MM.1S (cell line): ENCODE data around the gene C1orf146.

Experiments
- DNase-seq: peaks from one replicate; pipeline ENCODE4 v3.0.0-alpha.2; 2015
- H2AFZ ChIP-seq: fragments of 300-600 bp; sonication (generic); 2 replicates; pipeline ENCODE4 v1.6.0; 2016; ENCODE audit warnings: antibody characterized with exemption, low read length
- H3F3A ChIP-seq: fragments of 300-600 bp; sonication (generic); 2 replicates; pipeline ENCODE4 v1.6.1; 2016; ENCODE audit warnings: mild to moderate bottlenecking, antibody characterized with exemption, low read length, moderate library complexity, mixed read lengths; ENCODE audit not compliant: insufficient read depth
- H3K27ac ChIP-seq: fragments of 300-600 bp; sonication (generic); 2 replicates; pipeline ENCODE4 v1.5.1; 2016; ENCODE audit warnings: mild to moderate bottlenecking, low read length
- H3K27me3 ChIP-seq: fragments of 300-600 bp; sonication (generic); replicated peaks from 2 replicates; pipeline ENCODE4 v1.6.0; 2016; ENCODE audit warnings: low read length; ENCODE audit not compliant: insufficient read depth
- H3K36me3 ChIP-seq: fragments of 300-600 bp; sonication (generic); replicated peaks from 2 replicates; pipeline ENCODE4 v1.6.1; 2016; ENCODE audit warnings: mild to moderate bottlenecking, low read length, mixed read lengths; ENCODE audit not compliant: insufficient read depth
- H3K4me1 ChIP-seq: fragments of 300-600 bp; sonication (generic); 2 replicates; pipeline ENCODE4 v1.6.1; 2016; ENCODE audit warnings: low read length, mixed read lengths
- H3K4me2 ChIP-seq: fragments of 300-600 bp; sonication (generic); 2 replicates; pipeline ENCODE4 v1.6.0; 2016; ENCODE audit warnings: low read depth, low read length
- H3K4me3 ChIP-seq: fragments of 300-600 bp; sonication (generic); 2 replicates; pipeline ENCODE4 v1.5.1; 2016; ENCODE audit warnings: low read length, mixed read lengths
- H3K79me2 ChIP-seq: fragments of 300-600 bp; sonication (generic); 2 replicates; pipeline ENCODE4 v1.6.1; 2016; ENCODE audit warnings: mixed run types, low read length, mixed read lengths
- H3K9ac ChIP-seq: fragments of 300-600 bp; sonication (generic); 2 replicates; pipeline ENCODE4 v1.6.1; 2016; ENCODE audit warnings: low read length, mixed read lengths
- H3K9me2 ChIP-seq: fragments of 300-600 bp; sonication (generic); replicated peaks from 2 replicates; pipeline ENCODE4 v1.6.1; 2016; ENCODE audit warnings: mild to moderate bottlenecking, low read length, mixed read lengths; ENCODE audit not compliant: insufficient read depth
- H3K9me3 ChIP-seq: fragments of 300-600 bp; sonication (generic); replicated peaks from 2 replicates; pipeline ENCODE4 v1.6.1; 2016; ENCODE audit warnings: mild to moderate bottlenecking, low read length, mixed read lengths; ENCODE audit not compliant: insufficient read depth
- H4K20me1 ChIP-seq: fragments of 300-600 bp; sonication (generic); 2 replicates; pipeline ENCODE4 v1.6.1; 2016; ENCODE audit warnings: mild to moderate bottlenecking, low read length, moderate library complexity, mixed read lengths; ENCODE audit not compliant: insufficient read depth
- EZH2 ChIP-seq: fragments of 300-600 bp; sonication (generic); optimal IDR thresholded peaks from 2 replicates; pipeline ENCODE3; 2017; ENCODE audit warnings: low read depth, mild to moderate bottlenecking, antibody characterized with exemption, low read length, mixed read lengths
- EZH2phosphoT487 ChIP-seq: fragments of 300-600 bp; sonication (generic); IDR thresholded peaks from 2 replicates; pipeline ENCODE4 v1.6.1; 2018; ENCODE audit warnings: antibody characterized with exemption, low read length
- TF ChIP-seq, protein P1 (sequence below): fragments of 300-600 bp; sonication (generic); IDR thresholded peaks from 2 replicates; pipeline ENCODE4 v1.5.1; 2016; ENCODE audit warnings: antibody characterized with exemption, low read length, mixed read lengths

The C1orf146 gene

DNA sequence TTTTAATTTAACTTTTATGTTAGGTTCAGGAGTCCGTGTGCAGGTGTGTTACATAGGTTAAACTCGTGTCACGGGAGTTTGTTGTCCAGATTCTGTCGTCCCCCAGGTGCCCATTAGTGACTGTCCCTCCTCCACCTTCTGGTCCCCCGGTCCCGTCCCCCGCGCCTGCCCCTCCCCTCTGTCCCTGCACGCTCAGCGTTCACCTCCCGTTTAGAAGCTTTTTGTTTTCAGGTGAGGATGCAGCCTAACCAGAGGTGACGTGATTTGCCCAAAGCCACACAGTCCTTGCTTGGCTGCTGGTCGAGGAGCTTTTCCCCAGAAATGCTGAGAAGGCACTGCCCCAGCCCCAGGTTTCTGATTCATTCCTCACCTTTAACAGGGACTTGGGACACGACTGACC, 844 bp downstream of the C1orf146 start:
- Histone ChIP-seq H3K27ac (no peak overlapping the region), H3K4me2 (no peak overlapping the region), H3K9me2 (no peaks in the 10 kb centered on the region), H3K27me3 (no peaks in the 10 kb centered on the region), H3K79me2 (no peaks in the 10 kb centered on the region), H3K4me3 (no peak overlapping the region), H3K9ac (no peak overlapping the region), H2AFZ (no peak overlapping the region), H3K9me3 (no peaks in the 10 kb centered on the region), H3K4me1 (no peaks in the 10 kb centered on the region), H3F3A (no peaks in the 10 kb centered on the region), H3K36me3 (no peaks in the 10 kb centered on the region), H4K20me1 (no peaks in the 10 kb centered on the region)
- DNase-seq = no peak
- no peak for TF ChIP-seq EZH2
- TF ChIP-seq, protein P1, sequence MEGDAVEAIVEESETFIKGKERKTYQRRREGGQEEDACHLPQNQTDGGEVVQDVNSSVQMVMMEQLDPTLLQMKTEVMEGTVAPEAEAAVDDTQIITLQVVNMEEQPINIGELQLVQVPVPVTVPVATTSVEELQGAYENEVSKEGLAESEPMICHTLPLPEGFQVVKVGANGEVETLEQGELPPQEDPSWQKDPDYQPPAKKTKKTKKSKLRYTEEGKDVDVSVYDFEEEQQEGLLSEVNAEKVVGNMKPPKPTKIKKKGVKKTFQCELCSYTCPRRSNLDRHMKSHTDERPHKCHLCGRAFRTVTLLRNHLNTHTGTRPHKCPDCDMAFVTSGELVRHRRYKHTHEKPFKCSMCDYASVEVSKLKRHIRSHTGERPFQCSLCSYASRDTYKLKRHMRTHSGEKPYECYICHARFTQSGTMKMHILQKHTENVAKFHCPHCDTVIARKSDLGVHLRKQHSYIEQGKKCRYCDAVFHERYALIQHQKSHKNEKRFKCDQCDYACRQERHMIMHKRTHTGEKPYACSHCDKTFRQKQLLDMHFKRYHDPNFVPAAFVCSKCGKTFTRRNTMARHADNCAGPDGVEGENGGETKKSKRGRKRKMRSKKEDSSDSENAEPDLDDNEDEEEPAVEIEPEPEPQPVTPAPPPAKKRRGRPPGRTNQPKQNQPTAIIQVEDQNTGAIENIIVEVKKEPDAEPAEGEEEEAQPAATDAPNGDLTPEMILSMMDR = no peak
- no peak for TF ChIP-seq EZH2phosphoT487

DNA sequence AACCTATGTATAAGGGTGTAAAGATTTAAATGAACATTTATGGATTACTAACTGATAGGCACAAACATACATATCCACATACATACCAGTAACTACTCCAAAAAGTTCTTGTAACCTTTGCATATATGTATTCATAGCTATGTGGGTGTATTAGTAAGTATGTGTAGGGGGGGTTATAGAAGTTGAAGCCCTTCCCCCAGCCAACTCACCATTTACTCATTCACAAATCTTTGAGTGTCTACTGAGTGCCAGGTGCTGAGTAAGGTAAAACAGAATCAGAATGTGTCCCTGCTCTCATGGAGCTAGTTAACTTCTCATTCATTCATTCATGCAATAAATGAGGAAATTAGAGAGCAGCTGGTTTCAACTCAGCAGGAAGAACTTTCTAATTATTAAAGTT, 1.3 kb downstream of the C1orf146 start:
- Histone ChIP-seq H3K9ac (no peak overlapping the region), H2AFZ (no peak overlapping the region), H3K4me3 (no peak overlapping the region), H3K4me2 (no peak overlapping the region), H3K36me3 (no peaks in the 10 kb centered on the region), H3K9me2 (no peaks in the 10 kb centered on the region), H3F3A (no peaks in the 10 kb centered on the region), H3K79me2 (no peaks in the 10 kb centered on the region), H3K27ac (no peak overlapping the region), H3K9me3 (no peaks in the 10 kb centered on the region), H4K20me1 (no peaks in the 10 kb centered on the region), H3K27me3 (no peaks in the 10 kb centered on the region), H3K4me1 (no peaks in the 10 kb centered on the region)
- no peak for TF ChIP-seq EZH2
- no peak for TF ChIP-seq EZH2phosphoT487
- TF ChIP-seq, protein P1 = no peak
- no peak for DNase-seq

DNA sequence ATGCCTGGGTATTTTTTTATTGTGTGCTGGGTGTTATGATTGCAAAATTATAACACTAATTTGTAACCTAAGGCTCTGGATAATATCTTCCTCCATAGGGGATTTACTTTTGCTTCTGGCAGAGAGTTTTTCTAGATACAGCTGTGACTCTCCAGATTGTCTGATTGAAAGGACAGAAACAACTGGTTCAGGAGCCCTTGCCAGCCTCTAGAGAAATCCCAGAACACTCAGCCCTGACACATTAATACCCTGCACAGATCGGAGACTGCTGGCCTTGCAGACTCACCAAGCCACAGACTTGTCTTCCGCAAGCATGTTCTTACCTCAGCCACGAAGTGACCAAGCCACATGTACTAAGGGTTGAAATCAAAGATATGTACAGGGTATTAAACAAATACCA, 10.7 kb downstream of the C1orf146 start:
- Histone ChIP-seq H3K9ac (no peak overlapping the region), H3K27ac (no peak overlapping the region), H3F3A (no peaks in the 10 kb centered on the region), H3K4me3 (no peak overlapping the region), H3K4me1 (no peaks in the 10 kb centered on the region), H3K79me2 (no peaks in the 10 kb centered on the region), H3K9me3 (no peaks in the 10 kb centered on the region), H3K4me2 (no peak overlapping the region), H3K27me3 (no peaks in the 10 kb centered on the region), H3K9me2 (no peaks in the 10 kb centered on the region), H2AFZ (no peak overlapping the region), H4K20me1 (no peaks in the 10 kb centered on the region), H3K36me3 (no peaks in the 10 kb centered on the region)
- DNase-seq = no peak
- TF ChIP-seq, protein P1 = no peak
- TF ChIP-seq EZH2phosphoT487 = no peak
- TF ChIP-seq EZH2 = no peak
